Measurements from ENCODE around the gene STAT5A.

GRCh38 chr17:42310787-42311215, 22.5 kb downstream of the STAT5A start:
- TF ChIP-seq EZH2 (IDR thresholded peaks at IDR 0.05; ENCODE audit: low read depth, unreplicated experiment) (no peak), CTCF (conservative IDR thresholded peaks at IDR 0.05; ENCODE audit: low read depth in 2 of 2) (no peak; a peak in 1 of 4 replicates), ETS1 (IDR thresholded peaks at IDR 0.05) (no peak), CREB1 (CRISPR knock-in tag; IDR thresholded peaks at IDR 0.05; ENCODE audit: low read depth) (no peak), NANOG (IDR thresholded peaks at IDR 0.05; ENCODE audit: borderline replicate concordance) (no peak), POLR2AphosphoS5 (IDR thresholded peaks at IDR 0.05; ENCODE audit: low read depth) (no peak), REST (IDR thresholded peaks at IDR 0.05; ENCODE audit: unreplicated experiment) (no peak), EZH2phosphoT487 (IDR thresholded peaks at IDR 0.05; ENCODE audit: unreplicated experiment) (no peak), ZNF114 (CRISPR knock-in tag; IDR thresholded peaks at IDR 0.05) (no peak), JUNB (IDR thresholded peaks at IDR 0.05; ENCODE audit: unreplicated experiment) (no peak), ZNF462 (CRISPR knock-in tag; IDR thresholded peaks at IDR 0.05) (no peak)

Measured in GM23338 (cell line).